GM19351 (cell line): ENCODE data around the gene HELB.

ENCODE experiments used
- ATAC-seq: cut with Tn5 transposase; IDR thresholded peaks from one replicate; pipeline ENCODE4 v1.9.1; 2021; ENCODE audit warnings: mild to moderate bottlenecking, moderate library complexity; ENCODE audit not compliant: unreplicated experiment

HELB gene

DNA sequence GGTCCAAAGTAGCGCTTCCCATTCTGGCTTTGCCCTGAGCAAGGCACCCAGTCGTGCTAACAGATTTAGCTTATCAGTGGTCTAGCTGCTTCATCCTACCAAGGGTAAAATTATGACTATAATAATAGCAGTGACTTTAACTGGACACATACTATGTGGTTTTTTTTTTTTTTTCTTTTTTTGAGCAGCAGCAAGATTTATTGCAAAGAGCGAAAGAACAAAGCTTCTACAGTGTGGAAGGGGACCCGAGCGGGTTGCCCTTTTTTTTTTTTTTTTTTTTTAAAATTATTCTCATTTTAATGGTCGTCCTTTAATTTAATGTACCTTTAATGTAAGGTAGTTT, 505 bp downstream of the HELB start:
- ATAC-seq, result no peak

DNA sequence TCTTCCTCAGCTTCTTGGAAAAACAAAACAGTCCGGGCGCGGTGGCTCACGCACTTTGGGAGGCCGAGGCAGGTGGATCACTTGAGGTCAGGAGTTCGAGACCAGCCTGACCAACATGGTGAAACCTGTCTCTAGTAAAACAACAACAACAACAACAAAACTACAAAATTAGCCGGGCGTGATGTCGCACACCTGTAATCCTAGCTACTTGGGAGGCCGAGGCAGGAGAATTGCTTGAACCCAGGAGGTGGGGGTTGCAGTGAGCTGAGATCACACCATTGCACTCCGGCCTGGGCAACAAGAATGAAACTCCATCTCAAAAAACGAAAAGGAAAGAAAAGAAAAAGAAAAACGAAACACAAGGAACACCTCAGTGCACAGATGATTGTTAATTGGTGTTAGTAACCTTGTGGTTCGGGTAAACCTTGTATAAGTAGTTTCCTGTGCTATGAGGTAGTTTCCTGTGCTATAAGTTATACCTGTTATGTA, 1.1 kb downstream of the HELB start:
- ATAC-seq, result peak; percentile 55

DNA sequence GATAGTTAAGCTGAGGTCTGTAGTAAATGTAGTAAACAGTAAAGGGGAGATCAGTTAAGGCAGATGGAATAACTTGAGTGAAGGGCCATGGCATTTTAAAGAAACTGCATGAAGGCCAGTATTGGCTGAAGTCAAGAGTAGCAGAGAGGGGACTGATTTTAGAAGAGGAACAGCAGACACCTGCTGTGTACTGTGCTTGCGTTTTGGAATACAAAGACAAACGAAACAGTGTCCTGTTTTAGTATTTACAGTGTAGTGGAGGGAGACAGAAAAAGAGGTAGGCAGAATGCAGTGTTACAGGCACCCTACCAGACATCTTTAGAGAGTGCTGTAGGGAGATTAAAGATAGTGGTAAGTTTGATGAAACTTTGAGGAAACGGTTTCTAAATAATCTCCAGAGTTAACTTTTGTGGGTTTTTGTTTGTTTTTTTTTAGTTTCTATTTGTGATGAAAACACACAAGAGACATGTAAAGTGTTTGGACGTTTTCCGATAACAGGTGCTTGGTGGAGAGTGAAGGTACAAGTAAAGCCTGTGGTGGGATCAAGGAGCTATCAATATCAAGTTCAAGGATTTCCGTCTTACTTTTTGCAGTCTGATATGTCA, 2.1 kb downstream of the HELB start:
- no peak for ATAC-seq

DNA sequence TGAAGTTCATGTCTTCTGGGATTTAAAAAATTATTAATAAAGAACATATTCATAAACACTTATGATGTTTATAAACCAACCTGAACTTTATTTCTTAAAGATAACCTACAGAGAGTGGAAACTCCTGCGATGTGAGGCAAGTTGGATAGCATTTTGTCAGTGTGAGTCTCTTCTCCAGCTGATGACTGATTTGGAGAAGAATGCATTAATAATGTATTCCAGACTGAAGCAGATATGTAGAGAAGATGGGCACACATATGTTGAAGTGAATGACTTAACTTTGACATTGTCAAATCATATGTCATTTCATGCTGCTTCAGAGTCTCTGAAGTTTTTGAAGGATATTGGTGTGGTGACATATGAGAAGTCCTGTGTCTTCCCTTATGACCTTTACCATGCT, 7.3 kb downstream of the HELB start:
- no peak for ATAC-seq

DNA sequence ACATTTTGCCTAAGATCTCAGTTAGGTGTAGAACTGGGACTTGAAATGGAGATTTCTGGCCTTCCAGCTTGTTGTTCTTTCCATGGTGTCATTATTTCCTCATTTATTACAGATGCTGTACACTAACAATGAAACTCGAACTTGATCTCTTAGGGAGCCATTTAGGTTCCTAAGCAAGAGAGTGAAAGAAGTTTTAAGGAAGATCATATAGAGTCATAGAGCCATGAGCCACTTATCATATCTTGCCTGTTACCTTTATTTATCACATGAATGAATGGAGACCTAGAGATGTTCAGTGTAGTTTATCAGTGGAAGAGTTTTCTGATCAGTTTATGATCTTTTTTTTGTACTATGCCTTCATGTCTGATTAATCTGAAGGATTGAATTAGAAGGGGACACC, 9.9 kb downstream of the HELB start:
- no peak for ATAC-seq

DNA sequence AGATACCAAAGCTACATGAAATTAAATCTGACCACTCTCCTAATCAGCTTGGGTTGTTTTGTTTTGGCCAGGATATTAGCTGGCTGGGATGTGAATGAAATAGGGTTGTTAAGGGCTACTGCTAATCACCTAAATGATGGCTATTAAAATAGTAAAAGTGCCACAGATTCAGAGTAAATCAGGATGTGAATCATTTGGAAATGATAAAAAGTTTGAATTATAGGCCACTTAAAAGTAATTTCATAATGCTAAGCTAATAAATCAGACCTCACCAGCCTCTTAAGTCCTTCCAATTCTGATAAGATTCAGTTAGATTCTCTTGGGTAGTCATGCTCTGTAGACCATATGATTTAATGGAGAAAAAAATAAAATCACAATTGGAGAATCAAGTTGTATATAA, 12.0 kb downstream of the HELB start:
- no peak for ATAC-seq

DNA sequence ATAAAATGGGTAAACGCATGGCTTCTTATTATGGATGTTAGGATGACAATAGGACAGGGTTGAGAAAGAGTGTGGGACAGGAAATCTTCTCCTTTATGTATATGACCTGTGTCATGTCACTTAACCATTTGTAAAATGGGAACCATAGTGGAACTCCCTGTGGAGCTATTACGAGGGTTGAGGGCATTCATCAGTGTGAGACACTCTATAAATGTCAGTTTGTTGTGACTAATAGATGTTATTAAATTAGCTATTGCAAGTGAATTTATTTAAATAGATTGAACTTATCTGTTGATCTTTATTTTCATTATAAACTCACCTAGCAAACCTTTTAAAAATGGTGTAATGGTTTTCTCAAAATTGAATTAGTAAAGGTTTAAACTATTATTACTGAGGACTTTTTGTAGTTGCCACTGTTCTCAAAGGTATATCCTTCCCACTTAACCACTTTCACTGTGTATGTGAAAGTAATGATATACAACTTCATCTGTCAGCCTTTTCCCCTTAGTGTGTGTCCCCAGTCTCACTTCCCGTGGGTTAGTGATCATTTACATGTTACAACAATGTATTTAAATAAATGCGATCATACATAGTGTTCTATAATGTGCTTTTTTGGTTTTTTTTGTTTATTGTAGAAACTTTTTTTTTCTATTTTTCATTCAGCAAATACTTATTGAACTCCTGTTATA, 17.1 kb downstream of the HELB start:
- no peak for ATAC-seq

DNA sequence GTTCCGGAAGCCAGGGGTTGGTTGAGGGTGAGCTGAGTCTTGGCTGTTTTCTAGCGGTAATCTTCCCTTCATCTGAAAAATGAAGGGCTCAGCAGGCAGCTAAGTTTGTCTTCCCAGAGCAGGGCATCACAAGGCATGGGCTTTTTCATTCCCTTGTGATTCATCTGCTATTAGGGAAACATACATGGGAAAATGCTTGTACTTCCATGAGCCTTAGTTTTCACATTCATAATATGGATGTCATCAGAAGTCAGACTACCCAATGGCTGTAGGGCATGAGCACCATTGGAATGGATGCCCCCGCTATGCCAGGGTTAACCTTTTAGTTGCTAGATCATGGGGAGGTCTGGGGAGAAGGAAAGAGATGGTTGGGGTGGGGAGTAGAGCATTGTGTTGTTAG, 18.7 kb downstream of the HELB start:
- ATAC-seq, result no peak

DNA sequence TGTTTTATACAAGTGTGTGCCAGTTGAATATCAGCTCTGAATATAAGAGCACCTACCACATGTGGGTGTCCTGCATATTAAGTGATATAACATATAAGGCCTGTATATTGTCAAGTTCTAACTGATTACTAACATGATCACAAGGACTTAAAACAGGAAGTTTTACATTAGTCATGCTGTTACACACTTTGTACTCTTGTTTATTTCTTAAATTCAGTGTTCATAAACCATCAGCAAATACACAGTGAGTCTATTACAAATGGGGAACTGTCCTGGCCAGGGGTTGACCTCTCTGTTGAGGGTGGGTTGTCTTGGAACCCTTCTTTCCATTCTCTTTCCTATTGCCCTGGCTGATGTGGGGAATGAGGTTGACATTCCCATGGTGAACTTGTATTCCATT, 19.1 kb downstream of the HELB start:
- no peak for ATAC-seq

DNA sequence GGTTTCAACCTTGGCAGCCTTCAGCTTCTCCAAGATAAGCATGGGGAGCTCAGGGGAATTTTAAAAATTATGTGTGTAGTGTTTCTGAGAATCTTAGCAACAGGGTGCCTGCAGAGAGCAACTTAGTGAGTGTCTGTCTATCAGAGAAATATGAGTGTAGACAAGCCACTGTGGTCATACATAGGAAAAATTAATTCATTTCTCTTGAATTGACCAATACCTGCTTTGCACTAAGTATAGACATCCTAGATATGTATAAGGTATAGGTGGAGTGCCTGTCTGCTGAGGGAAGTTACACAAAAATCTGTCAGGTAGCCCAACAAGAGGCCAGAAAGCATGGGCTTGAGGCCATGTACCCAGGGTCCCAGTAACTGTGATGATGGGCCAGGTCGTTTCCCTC, 20.7 kb downstream of the HELB start:
- ATAC-seq, result no peak

DNA sequence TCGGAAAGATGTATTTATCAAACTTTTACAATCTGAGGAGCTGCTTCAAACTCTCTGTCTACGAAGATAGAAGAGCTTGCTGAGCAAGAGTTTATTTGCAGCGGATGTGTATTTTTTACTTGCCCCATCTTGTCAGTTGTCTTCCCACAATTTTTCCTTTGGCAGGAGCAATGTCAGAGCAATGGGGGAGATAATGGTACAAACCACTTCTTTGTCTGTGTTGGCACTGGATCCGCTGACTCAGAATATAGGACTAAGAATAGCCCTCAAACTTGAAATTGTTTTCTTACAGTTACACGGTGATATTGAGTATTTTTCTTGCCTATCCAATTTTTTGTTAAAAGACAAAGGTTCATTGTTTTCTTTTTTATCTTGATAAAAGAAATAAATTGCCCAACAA, 27.6 kb downstream of the HELB start:
- ATAC-seq, result no peak

DNA sequence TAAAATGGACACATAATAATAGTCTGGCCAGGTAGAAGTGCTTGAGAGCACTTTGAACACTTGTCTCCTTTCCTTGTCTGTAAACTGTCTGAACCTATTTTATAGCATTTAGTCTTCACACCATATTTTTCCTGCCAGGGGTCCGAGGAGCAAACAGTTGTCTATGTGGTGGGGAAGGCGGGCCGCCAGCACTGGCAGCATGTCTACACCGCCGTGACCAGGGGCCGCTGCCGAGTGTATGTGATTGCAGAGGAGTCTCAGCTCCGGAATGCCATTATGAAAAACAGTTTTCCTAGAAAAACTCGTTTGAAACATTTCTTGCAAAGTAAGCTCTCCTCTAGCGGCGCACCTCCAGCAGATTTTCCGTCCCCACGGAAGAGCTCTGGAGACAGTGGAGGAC, 28.7 kb downstream of the HELB start:
- no peak for ATAC-seq

DNA sequence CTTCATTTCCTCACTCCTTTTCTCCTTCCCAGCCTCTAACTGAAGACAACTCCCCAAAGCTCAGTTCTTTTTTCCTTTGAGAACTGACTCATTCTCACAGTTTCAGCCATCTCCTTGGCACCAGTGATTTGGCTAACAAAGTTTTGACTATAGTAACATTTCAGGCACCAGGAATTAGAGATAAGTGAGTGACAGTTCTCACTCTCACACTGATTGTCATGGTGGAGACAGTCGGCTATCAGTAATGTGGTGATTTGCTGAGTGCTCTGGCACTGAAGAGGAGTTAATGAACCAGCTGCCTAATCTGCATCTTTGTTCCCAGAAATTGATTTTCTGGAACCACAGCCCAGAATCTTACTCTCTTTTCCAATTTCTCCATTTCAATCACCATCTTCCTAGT, 29.5 kb downstream of the HELB start:
- no peak for ATAC-seq

DNA sequence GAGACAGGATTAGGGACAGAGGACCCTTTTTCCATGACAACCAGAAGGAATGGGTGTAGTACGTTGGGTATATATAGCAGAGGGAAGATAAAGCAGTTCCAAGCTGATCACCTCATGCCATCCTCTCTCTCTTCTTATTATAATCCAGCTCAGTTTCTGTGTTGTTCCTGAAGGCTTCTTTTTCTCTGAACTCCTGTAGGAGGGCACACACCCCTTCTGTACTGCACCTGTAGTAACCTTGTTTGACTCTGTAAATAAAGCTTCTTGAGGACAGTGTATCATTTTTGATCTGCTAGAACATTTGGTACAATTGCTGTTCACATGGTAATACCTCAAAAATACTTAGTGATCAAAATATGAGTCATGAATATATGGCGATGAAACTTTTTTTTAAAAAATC, 33.5 kb downstream of the HELB start:
- no peak for ATAC-seq

DNA sequence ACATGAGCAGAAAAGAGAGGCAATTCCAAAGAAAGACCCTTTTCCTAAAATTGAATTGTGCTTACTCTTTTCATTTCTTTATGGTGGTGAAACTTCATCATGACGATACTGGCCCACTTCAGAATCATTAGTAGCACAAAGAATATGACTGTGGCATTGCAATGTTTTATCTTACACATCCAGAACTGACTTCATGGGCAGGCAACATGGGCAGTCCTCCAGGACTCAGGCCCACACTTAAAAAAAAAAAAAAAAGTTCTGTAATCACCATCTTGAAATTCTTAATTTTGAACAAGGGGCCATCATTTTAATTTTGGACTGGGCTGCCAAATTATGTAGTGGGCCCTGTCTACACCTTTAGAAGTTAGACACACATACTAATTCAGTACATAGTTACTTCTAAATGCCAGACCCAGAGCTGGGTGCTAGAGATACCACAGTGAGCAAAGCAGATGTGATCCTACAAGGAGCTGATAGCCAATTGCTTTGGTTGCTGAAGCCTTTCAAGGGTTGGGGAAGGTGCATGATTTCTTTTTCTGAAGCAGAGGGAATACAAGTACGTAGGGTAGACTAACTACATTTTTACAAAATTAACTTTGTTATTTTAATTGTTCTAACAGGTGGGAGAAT, 35.2 kb downstream of the HELB start:
- ATAC-seq, result no peak

DNA sequence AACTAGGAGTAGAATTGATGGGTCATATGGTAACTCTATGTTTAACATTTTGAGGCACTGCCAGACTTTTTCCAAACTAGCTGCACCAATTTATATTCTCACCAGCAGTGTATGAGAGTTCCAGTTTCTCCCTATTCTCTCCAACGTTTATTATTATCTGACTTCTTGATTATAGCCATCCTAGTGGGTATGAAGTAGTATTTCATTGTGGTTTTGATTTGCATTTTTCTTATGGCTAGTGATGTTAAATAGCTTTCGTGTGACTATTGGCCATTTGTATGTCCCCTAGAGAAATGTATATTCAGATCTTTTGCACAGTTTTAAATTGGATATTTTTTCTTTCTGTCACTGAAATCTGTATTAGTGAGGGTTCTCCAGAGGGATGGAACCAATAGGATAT, 37.8 kb downstream of the HELB start:
- no peak for ATAC-seq

DNA sequence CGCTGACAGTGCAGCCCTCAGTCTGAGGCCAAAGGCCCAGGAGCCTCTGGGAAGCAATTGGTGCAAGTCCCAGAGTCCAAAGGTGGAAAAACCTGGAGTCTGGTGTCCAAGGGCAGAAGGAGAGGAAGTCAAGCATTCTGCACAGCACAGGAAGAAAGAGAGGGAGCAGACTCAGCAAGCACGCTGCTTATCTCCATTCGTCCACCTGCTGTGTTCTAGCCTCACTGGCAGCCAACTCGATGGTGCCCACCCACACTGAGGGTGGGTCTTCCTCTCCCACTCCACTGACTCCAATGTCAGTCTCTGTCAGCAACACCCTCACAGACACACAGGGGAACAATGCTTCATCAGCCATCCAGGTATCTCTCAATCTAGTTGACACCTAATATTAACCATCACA, 38.8 kb downstream of the HELB start:
- ATAC-seq, result no peak

DNA sequence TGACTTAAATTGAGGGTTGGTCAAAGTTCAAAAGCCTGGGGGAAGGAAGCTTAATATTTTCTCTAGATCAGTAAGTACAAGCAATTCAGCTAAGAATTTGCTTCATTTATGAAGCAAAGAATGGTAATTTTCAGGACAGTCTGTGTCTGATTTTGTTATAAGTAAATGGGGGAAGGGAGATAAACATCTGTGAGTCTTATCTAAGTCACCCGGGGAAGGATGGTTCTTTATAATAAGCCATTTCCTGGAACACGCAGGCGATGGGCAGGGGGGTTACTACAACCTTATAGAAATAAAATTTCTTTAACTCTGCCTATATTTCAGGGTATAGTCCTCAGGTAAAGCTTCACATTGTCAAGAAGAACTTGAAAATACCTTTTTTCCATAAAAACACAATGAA, 42.9 kb downstream of the HELB start:
- no peak for ATAC-seq

DNA sequence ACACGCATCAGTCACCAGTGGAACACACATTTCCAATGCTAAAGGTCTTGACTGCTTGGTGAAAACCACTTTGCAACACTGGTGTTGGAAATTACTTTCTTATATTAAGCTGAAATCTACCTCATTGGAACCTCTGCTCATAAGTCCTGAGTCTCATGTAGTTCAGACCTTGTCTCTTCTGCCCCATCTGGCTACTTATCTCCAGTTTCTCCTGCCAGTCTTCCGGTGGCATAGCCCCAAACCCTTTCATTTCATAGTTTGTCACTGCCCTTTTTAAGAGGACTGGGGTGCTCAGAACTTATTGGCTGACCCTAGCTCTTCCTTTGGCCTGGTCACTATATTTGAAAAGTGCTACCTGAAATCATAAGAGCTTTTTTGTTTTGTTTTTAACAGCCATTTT, 43.7 kb downstream of the HELB start:
- ATAC-seq, result no peak

DNA sequence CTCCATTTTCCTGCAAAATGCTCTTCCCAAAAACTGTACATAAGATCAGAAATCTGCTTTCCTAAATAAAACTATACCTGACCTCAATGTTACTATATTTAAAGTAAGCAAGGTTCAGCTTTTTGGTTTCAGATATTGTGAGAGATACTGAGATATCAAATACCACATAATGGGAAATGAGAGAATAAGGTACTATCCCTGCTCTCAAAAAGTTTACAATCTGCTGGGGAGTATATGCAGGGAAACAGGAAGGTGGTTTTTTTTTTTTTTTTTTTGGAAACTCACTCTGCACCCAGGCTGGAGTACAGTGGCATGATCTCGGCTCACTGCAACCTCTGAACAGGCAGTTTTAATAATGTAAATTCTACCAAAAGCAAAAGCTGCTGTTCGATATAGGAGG, 49.0 kb downstream of the HELB start:
- no peak for ATAC-seq

DNA sequence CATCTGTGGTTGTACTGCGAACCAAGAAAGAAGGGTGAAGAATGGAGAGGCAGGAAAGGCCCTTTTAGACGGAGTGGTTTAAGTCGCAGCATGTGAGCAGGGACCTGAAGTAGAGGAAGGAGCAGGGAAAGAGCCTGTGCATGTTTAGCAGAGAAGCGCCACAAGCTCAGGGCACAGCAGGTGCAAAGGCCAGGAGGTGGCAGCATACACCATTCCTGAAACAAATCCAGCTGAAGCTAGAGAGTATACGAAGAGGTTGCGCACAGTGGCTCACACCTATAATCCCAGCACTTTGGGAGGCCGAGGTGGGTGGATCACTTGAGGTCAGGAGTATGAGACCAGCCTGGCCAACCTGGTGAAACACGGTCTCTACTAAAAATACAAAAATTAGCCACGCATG, 49.9 kb downstream of the HELB start:
- ATAC-seq, result no peak

DNA sequence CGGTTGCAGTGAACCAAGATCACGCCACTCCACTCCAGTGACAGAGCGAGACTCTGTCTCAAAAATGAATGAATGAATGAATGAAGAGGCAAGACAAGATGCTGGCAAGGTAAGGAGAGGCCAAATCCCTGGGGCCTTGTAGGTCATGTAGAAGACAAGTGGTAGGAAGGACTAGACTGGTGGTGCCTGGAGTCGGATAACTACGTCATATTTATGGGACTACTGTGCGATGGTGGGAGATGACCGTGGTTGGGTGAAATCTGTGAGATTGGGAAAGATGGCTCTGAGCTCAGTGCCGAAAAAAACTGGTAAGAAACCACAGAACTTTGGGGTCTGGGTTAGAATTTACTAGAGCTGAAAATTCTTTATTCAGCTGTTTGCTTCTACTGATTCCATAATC, 50.6 kb downstream of the HELB start:
- ATAC-seq, result no peak

DNA sequence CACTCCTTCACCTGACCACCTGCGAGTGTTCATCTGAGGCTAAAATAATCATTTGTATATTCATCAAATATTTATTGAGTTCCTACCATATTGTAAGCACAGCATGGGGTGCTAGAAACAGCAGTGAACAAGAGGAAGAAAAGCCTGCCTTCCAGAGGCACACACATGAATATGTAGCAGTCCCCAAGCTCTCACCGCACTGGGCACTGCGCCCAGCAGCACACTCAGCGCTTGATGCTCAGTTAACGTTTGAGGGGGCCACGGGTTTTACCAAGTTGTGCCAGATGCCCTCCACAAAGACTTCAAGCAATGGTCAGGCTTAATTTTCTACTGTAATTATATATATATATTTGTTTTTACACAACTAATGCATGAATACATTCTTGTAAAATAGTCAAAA, 52.0 kb downstream of the HELB start:
- no peak for ATAC-seq
